ENCODE results near the gene PCID2. TPM values are rescaled to one million over a fixed set of nuclear protein-coding genes. Genes with fewer than 3 reads are reported as not detected.
"Not testable (repeated sequence)": the region's sequence is repeated elsewhere in the genome, so short reads cannot be mapped to it uniquely, and the experiment has no call there.

The PCID2 gene
- total RNA-seq, 1 donor = 48.5 TPM

GRCh38 chr13:113243847-113244246 is 35.4 kb upstream of the PCID2 start:
- peaks cover 82% of the 10 kb centered on the region for H3K36me3 ChIP-seq (ENCODE audit: insufficient read depth, low read length)
- H3K27me3 ChIP-seq (ENCODE audit: insufficient read depth, low read length) = no peaks in the 10 kb centered on the region
- H3K79me2 ChIP-seq (ENCODE audit: insufficient read depth, low read length) = no peaks in the 10 kb centered on the region
- no peaks in the 10 kb centered on the region for H3K9me3 ChIP-seq (ENCODE audit: low read depth, low read length)
- no peak overlapping the region for H3K4me2 ChIP-seq (ENCODE audit: insufficient read depth, low read length)
- no peak for TF ChIP-seq CTCF (IDR thresholded peaks at IDR 0.05; ENCODE audit: extremely low read depth, low read depth, low read length)
- H3K4me1 ChIP-seq (ENCODE audit: insufficient read depth, low read length) = no peaks in the 10 kb centered on the region
- no peaks in the 10 kb centered on the region for H4K20me1 ChIP-seq (ENCODE audit: insufficient read depth, low read length)
- H3K4me3 ChIP-seq (ENCODE audit: insufficient read depth, low read length) = no peak overlapping the region
- H2AFZ ChIP-seq (ENCODE audit: low read length) = no peak overlapping the region
- H3K27ac ChIP-seq (ENCODE audit: low read depth, low read length) = no peak overlapping the region
- DNase-seq (ENCODE audit: insufficient read length, low spot score, missing footprints) = no peak

- not testable (repeated sequence) for H2AFZ ChIP-seq (ENCODE audit: low read length); H3K79me2 ChIP-seq (ENCODE audit: insufficient read depth, low read length); H3K27ac ChIP-seq (ENCODE audit: low read depth, low read length); H3K4me3 ChIP-seq (ENCODE audit: insufficient read depth, low read length); H4K20me1 ChIP-seq (ENCODE audit: insufficient read depth, low read length); H3K4me2 ChIP-seq (ENCODE audit: insufficient read depth, low read length); DNase-seq (ENCODE audit: insufficient read length, low spot score, missing footprints); H3K9me3 ChIP-seq (ENCODE audit: low read depth, low read length); H3K4me1 ChIP-seq (ENCODE audit: insufficient read depth, low read length); H3K27me3 ChIP-seq (ENCODE audit: insufficient read depth, low read length)
- H3K36me3 ChIP-seq (ENCODE audit: insufficient read depth, low read length) = peaks cover 65% of the 10 kb centered on the region
Observed at GRCh38 chr13:113241623-113242022, 33.2 kb upstream of the PCID2 start.

- Histone ChIP-seq H3K27me3 (ENCODE audit: insufficient read depth, low read length) (no peaks in the 10 kb centered on the region), H4K20me1 (ENCODE audit: insufficient read depth, low read length) (no peaks in the 10 kb centered on the region), H2AFZ (ENCODE audit: low read length) (no peak overlapping the region), H3K4me3 (ENCODE audit: insufficient read depth, low read length) (no peak overlapping the region), H3K36me3 (ENCODE audit: insufficient read depth, low read length) (peaks cover 57% of the 10 kb centered on the region), H3K9me3 (ENCODE audit: low read depth, low read length) (no peaks in the 10 kb centered on the region), H3K79me2 (ENCODE audit: insufficient read depth, low read length) (no peaks in the 10 kb centered on the region), H3K4me2 (ENCODE audit: insufficient read depth, low read length) (no peak overlapping the region), H3K27ac (ENCODE audit: low read depth, low read length) (no peak overlapping the region), H3K4me1 (ENCODE audit: insufficient read depth, low read length) (no peaks in the 10 kb centered on the region)
- no peak for TF ChIP-seq CTCF (IDR thresholded peaks at IDR 0.05; ENCODE audit: extremely low read depth, low read depth, low read length)
- no peak for DNase-seq (ENCODE audit: insufficient read length, low spot score, missing footprints)
Observed at GRCh38 chr13:113239986-113240385, 31.5 kb upstream of the PCID2 start.

- H3K79me2 ChIP-seq (ENCODE audit: insufficient read depth, low read length) = no peaks in the 10 kb centered on the region
- no peaks in the 10 kb centered on the region for H3K27me3 ChIP-seq (ENCODE audit: insufficient read depth, low read length)
- no peak for TF ChIP-seq CTCF (IDR thresholded peaks at IDR 0.05; ENCODE audit: extremely low read depth, low read depth, low read length)
- no peak for DNase-seq (ENCODE audit: insufficient read length, low spot score, missing footprints)
- H3K4me1 ChIP-seq (ENCODE audit: insufficient read depth, low read length) = no peaks in the 10 kb centered on the region
- no peaks in the 10 kb centered on the region for H4K20me1 ChIP-seq (ENCODE audit: insufficient read depth, low read length)
- no peaks in the 10 kb centered on the region for H3K9me3 ChIP-seq (ENCODE audit: low read depth, low read length)
- no peak overlapping the region for H3K4me3 ChIP-seq (ENCODE audit: insufficient read depth, low read length)
- H3K27ac ChIP-seq (ENCODE audit: low read depth, low read length) = no peak overlapping the region
- H3K4me2 ChIP-seq (ENCODE audit: insufficient read depth, low read length) = no peak overlapping the region
- no peak overlapping the region for H2AFZ ChIP-seq (ENCODE audit: low read length)
- peaks cover 54% of the 10 kb centered on the region for H3K36me3 ChIP-seq (ENCODE audit: insufficient read depth, low read length)
Observed at GRCh38 chr13:113239357-113239756, 30.9 kb upstream of the PCID2 start.
